Keratinocyte (primary cell): Measurements from ENCODE around the gene THRAP3.

Experiments used
- CTCF ChIP-seq, 3 experiments: IDR thresholded peaks in 1 of 3; conservative IDR thresholded peaks in 1 of 3; optimal IDR thresholded peaks in 1 of 3; 2 replicates in 2 of 3; 3 replicates in 1 of 3; pipeline versions ENCODE3 to v1.5.1; 2011; ENCODE audit warnings: low read length in 3 of 3, mild to moderate bottlenecking in 3 of 3, moderate library complexity in 2 of 3, control low read depth in 1 of 3, inconsistent platforms in 1 of 3; ENCODE audit not compliant: insufficient read depth in 2 of 3; ENCODE audit errors: extremely low read depth in 1 of 3
- EZH2 ChIP-seq: IDR thresholded peaks from one replicate; pipeline ENCODE4 v1.6.1; 2012; ENCODE audit warnings: inconsistent platforms, mild to moderate bottlenecking, low read length, moderate library complexity

GRCh38 chr1:36217670-36218069 is 6.6 kb upstream of the THRAP3 start:
- TF ChIP-seq CTCF (optimal IDR thresholded peaks at IDR 0.05 in 1 of 3, IDR thresholded peaks at IDR 0.05 in 1 of 3, conservative IDR thresholded peaks at IDR 0.05 in 1 of 3; ENCODE audit: extremely low read depth in 1 of 3, insufficient read depth in 2 of 3, low read length in 3 of 3) (peak; percentile 28 to 70 (median 30)), EZH2 (no peak)
